NCI-H2196 (cell line): Measurements from ENCODE around the gene PLD5.
A peak's percentile ranks its signal among the peaks of the same experiment; 100 is the strongest.
"Not testable (repeated sequence)": the region's sequence is repeated elsewhere in the genome, so short reads cannot be mapped to it uniquely, and the experiment has no call there.

ENCODE experiments used
- DNase-seq: peaks from one replicate; lab custom pipeline; 2025; ENCODE audit not compliant: unreplicated experiment; lab: John Stamatoyannopoulos, UW

PLD5 gene

DNA sequence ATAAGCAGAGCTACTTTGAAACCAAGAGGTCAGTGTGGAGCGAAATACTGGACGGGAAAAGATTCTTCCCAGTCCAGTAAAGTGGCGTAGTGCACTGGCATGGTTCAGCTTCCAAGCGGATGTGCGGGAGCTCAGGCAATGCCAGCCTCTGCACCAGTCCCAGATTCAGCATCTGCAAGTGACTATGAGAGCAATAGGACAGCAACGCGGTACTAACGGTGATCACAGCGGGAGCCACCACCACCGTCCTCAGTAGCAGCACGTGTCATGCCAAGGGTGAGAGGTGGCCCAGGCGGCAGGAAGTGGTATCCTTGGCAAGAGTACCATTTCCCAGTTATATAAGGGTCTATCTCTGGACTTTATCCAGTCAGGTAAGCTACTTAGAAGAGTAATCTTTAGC is 17.8 kb downstream of the PLD5 start:
- no peak for DNase-seq

DNA sequence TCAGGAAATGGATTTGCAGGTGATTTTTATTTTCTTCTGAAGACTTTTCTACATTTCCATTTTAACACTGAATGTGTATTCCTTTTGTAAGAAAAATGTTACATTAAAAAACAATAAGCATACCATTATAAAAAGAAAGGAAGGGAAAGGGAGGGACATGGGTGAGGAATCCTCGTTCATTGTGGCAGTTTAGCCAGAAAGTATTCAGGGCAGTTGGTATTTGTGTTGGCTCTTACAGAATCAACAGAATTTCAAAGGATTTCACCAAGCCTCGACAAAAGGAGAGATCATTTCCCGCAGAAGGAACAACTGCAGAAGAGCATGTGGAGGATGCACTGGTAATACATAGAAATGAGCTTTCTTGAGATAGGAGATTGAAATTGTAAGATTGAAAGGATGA is 35.0 kb downstream of the PLD5 start:
- no peak for DNase-seq

DNA sequence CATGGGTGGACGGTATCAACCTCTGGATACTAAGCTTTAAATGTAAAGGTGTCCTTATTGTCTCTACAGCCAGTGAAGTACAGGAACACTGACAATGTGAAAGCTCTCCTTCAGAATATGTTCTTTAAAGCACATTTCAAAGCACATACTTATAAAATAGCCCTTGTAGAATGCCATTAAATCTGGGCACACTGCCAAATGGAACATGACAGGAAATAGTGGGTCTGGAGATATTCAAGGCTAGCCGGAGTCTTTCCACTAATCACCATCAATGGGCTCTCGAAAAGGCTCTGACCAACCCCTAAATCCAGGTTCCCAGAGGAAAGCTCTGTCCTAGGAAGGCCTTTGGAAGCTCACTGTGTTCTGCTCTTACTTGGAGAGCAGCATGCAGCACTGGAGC is 46.6 kb downstream of the PLD5 start:
- DNase-seq = no peak

DNA sequence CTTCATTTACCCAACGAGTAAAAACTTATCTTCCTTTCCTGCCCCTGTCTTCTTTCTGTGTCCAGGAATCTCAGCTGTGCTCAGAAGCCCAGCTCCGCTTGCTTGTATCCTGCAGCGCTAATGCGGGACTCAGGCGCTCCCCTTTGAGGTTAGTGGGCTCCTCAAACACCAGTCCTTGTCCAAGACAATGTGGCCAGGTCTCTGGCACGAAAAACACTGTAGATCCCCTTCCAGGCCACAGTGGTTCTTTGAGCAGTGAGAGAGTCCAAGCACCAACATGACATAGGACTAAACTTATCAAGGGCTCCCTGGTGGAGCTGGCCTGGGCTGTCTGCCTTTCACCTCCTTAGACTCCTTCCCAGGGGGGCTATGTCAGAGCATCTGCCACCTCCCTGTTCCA is 53.7 kb downstream of the PLD5 start:
- DNase-seq = no peak

DNA sequence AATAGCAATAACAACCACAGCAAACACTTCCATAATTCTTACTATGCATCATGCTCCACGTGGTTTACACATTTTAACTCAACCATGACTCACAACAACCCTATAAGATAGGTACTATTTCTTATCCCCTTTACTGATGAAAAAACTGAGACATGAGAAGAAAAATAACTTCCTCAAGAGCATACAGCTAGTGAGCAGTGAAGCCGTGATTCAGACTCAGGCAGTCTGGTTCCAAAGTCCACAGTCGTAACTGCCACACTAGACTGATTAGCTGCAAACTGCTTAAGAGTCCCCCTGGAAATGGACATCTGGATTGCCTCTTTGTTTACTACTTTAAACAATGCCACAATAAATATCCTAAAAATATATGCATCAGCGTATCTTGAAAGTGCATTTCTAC is 55.7 kb downstream of the PLD5 start:
- no peak for DNase-seq

DNA sequence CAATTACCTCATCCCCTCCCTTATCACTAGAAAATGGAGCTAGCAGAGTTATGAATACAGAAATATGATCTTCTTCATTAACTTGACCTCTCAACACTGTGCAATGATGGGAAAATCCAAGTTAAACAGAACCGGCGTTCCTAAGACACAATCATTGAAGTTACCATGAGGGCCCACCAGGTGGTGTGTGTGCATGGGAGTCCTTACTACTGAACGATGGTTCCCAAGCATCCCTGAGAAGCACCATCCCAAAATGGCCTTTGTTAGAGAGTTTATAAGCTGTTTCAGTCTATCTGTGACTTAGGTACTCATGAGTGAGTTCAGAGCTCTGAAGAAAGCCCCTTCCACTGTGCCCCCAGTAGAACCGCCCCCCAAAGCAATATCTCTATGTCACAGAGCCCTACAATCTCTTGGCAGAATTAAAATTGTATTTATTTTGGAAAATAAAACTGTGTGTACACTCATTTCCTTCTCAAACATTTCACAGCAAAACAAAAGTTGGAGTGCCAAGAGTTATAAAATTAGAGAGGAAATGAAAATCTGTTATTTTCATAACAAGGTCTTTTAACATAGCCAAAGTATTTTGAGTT is 56.8 kb downstream of the PLD5 start:
- peak; percentile 2 for DNase-seq

DNA sequence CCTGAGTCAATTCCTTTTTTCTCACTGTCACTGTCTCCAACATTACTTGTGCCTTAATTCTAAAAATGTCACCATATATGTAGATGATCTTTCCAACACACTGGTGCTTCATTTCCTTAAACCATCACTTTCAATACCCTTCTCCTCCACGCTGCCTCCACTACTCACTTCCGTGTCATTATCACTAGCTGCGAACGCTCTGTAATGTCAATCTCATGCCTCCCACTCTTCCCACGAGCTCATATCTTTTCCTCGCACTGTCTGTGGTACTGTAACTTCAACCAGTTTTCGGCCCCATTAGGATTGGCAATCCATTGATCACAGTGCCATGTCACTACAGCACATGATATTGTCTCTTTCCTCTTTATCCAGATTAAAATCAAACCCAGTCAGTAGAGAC is 61.6 kb downstream of the PLD5 start:
- no peak for DNase-seq

DNA sequence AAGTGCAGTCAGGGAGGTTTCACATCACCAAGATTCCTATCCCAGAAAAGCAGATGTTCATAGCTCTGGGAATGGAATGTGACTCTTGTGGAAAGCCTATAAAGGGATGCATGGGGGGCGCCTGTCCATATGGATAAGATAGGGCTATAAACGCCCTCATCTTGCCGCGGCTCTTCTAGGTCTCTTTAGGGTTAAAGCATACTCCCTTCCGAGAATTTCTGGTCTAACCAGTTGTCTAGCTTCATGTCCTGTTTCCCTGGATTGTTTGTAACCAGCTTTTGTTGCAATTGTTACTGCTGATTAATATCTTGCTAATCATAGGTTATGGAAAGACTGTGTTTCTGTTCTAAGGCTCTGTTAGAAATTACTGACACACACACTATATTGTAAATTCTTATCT is 64.8 kb downstream of the PLD5 start:
- DNase-seq = not testable (repeated sequence)

DNA sequence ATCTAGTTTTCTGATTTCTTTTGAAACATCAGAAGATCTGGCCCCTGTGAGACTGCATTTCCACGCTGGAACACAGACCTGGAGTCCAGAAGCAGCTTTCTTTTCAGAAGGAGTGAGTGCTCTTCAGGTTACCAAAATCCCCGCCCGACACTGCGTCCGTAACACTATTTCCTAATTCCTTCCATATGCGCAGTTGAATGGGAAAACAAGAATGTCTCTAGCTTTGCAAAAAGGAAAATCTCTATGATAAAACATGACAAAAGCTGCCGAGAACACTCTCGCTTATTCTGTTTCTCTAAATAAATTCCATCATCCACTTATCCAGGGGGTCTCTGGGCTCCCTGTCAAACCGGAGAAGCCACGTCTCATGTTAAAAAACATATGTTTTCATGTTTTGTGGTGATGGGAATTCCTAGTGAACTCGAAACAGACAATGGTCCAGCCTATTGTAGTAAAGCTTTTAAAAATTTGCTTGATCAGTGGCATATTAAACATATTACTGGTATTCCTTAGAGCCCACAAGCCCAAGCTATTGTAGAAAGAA is 67.7 kb downstream of the PLD5 start:
- DNase-seq = no peak

DNA sequence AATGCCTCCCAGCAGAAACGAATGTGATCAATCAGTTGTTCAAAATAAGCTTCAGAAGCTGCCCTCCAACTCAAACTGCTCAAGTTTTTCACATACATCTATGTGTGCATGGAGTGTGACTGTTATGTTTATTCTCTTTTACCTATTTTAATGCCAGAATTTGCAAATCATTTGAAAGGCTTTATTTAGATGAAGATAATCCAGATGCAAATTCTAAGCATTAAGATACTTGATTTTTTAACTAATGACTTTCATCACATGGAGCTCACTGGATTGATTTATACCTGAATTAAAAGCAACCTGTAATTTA is 69.5 kb downstream of the PLD5 start:
- DNase-seq = no peak

DNA sequence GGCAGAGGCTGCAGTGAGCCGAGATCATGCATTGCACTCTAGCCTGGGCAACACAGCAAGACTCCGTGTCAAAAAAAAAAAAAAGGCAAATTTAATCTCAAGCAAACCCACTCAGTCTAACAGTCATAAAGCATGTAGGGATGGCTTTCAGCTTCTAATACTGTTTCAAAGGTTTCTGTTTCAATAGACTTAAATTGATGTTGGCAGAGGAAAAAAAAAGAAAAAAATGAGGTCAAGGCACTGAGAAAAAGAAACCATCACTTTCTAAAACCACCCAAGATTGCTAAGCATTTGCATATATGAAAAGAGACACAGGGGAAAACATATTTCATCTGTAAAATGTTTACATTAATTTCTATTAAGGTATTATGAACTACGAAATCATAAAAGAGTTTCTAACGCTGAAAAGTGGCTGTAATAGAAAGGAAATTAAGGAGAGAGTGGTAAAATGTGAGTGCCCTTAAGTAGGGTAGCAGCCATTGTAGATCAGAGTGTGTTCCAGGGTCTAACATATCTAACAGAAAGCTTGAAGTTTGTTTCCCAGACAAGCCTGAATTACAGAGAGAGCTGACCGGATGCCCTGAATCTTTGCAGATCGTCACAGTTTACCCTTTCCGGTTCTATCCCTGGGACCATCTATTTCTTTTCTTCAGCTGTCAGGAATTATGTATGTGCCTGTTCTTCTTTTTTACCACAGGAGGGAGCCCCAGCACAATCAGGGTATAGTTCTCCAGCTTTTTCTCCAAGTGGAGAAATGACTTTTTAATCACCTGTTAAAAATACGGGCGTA is 70.0 kb downstream of the PLD5 start:
- peak; percentile 0 for DNase-seq

DNA sequence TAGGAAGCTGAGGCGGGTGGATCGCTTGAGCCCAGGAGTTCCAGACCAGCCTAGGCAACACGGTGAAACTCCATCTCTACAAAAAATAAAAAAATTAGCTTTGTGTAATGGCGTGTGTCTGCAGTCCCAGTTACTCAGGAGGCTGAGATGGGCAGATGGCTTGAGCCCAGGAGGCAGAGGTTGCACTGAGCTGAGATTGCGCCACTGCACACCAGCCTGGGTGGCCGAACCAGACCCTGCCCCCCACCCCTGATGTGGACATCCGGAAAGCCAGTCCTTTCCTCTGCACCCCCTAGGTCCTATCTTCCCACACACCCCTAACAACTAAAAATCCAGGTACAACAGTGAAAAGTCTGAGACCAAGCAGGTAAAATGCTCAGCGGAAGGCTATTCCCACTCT is 71.9 kb downstream of the PLD5 start:
- no peak for DNase-seq

DNA sequence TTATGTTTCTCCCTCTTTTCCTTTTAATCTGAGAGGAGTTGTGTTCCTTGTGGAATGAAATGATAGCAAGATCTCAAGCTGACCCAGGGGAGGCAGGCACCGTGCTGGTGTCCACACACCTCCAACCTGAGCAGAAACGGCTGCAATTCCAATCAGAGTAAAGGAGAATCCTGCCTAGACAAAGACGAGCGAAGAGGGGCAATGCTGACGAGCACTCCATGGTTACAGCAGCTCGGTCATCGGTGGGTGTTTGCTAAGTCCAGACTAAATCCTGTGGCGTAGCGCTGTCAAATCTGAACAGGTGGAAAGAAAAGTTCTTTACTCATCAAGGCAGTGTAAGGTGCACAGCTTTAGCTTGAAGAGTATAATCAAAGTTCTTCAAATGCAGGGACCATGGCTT is 74.8 kb downstream of the PLD5 start:
- no peak for DNase-seq

DNA sequence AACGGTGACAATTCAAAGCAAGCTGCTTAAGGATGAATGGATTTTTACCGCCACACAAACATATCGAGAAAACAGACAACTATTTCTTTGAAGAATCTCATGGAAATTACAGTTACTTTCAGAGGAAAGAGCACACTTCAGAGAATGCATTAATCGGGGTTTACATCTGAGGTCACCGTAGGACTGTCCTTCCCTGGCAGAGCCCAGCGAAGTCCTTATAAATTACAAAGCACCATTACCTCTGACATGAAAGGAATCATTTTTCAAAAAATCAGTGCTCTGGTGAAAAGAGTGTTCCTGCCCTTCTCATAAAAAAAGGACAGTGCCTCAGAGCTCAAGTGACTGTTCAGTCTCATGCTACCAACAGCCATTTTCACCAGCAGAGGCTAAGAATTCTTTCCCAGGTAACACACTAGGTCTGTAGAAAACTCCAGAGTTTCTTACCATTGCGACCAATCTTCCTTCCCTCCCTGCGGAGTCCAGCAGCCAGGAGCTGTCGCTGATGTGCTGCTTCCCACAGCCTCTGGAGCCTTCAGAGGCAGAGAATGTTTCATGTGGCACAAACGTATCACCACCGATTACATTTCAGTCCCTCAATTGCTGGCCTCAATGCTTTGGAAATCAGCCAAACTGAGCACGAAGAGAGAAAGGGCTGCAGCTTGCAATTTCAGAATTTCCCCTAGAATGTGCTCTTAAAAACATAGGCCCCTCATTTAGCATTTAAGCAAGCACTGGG is 75.4 kb downstream of the PLD5 start:
- no peak for DNase-seq

DNA sequence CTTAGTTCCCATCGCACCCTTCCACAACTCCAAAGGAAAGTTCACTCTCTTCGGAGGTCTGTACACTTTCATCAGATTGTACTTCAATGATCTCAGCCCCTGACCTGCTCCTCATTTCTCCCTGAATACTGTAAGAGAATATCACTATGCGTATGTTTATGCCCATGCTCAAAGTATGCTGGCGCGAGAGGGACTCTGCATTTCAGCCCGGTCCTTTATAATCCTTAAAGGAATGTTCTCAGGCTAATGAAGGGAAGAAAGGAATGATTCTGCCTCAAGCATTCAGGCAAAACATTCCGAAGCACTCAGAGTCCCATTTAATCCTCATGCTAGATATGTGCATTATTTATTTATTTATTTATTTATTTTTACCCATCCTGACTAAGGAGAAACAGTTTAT is 76.8 kb downstream of the PLD5 start:
- DNase-seq = no peak

DNA sequence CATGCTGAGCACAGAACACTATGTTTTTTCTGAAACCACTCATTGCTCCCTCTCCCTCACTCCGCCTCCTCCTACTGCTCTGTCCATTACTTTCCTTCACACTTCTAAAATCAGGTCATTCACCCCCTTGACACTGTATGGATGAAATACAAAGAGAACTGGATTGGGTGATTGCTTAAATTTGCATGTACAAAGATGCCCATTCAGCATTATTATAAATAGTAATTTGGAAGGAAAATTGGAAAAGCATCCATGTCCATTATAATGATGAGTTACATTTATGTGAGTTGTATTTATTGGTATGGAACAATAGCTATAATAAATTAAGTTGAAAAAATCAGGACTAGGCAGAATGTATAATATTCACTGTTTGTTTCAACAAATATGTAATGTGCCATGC is 83.7 kb downstream of the PLD5 start:
- DNase-seq = no peak

DNA sequence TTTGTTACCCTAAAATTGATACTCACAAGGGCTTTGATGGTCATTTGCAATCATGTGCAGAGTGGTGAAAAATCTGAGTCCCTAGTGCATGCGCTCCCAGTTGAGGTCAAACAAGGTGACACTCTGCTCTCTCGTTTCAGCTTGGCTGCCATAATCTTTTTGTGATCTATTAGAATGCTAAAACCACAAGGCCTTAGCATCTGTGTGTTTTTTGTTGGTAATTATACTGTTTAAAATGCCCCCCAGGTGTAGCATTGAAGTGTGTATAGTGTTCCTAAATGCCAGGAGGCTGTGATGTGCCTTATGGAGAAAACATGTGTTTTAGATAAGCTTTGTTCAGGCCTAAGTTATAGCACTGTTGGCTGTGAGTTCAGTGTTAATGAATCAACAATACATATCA is 89.3 kb downstream of the PLD5 start:
- no peak for DNase-seq

DNA sequence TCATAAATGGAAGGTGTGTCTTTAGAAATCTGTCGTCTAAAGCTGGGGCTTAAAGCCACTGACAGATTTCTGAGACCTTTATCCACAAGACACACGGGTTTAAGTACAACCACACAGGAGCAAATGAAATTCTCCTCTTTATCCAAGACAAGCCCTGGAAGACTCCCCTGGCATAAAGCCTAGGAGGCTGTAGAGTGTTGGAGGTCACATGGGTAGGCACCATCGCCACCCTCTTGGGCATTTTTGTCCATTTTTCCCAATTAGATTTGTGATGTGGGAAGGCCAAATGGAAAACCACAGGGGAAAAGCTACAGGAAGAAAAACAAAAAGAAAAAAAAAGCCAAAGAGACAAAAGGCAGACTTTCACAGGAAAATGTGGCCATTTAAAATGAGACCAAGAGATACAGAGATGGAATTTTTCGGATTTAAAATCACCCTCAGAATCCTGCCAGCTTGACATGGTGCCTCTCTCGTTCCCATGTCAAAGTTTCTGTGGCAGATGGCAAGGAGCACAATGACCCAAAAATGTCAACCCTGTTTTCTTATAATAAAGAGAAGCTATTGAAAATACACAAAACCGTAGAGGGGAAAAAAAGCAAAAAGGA is 91.9 kb downstream of the PLD5 start:
- DNase-seq = no peak

DNA sequence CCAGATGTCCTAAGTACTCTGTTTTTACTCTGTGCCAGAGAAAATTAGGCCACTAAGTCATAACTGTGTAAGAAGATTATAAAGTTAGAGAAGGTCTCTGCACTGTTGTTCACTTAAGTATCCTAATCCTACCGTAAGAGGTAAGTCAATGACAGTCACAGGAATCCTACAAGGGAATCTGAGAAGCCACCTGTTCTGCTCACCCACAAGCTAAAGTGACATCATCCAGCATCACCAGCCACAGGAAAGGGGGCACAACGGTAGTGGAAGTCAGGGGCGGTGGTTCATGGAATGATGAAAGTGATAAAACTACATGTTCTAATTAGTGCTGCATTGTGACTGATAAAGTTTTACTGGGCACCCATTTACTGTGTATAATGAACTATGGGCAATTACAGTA is 92.7 kb downstream of the PLD5 start:
- DNase-seq = no peak

DNA sequence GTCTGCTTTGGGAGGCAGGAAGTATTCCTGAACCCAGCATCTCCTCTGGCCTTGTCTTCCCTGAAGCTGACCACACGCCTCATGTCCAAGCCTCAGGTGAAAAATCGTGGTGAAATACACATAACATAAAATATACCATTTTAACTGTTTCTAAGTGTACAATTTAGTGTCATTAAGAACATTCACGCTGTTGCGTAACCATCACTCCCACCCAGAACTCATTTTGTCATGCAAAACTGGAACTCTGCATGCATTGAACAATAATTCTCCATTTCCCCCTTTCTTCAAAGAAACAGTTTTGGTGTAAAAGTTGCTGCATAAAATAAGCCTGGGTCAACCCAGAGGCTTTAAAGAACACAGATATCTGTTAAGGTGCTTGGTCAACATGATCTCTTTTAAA is 93.5 kb downstream of the PLD5 start:
- DNase-seq = no peak

DNA sequence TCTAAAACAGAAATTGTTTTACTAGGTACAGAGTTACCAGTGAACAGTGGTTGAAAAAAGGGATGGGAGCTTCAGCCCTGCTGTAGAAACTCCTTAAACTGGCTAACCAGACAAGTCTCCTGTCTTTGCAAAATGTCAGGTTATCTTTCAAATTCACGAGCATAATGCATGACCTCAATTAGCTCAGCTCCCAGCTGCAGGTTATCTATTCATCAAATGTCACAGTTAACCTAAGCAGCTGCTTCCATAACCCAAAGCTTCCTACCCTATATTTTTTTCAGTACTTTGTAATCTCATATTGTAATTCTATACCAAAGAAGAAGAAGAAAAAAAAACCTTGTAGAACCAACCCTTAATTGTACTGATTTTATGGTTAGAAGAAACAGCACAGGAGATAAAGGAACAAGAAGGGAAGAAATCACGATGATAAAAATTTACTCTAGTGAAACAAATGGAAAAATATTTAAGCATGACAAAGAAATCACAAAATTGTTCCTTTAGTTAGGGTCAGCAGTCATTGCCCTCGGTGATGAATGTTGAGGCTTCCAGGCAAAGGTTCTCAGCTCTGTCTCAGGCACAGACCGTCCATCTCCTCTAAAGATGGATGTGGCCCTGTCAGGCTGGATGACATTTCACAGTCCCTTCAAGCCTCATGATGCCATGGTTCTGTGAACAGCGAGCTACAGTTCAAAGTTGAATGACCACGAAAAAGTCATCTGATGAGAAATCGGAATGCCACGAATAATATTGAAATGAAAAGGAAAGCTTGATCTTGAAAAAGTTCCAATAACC is 95.9 kb downstream of the PLD5 start:
- no peak for DNase-seq
